HepG2 (cell line): ENCODE data around the gene PKLR. TPM values are rescaled to one million over a fixed set of nuclear protein-coding genes. Genes with fewer than 3 reads are reported as not detected.
A peak's percentile ranks its signal among the peaks of the same experiment; 100 is the strongest.

Source experiments
- ATRX ChIP-seq: sonication (generic); formaldehyde crosslinking; IDR thresholded peaks from 2 replicates; pipeline ENCODE4 v1.4.0; 2020; ENCODE audit warnings: missing genetic modification reagents, borderline replicate concordance
- EED ChIP-seq: sonication (generic); formaldehyde crosslinking; IDR thresholded peaks from 2 replicates; pipeline ENCODE4 v1.5.0; 2020; ENCODE audit warnings: mild to moderate bottlenecking, missing genetic modification reagents
- ELF4 ChIP-seq: sonication (generic); formaldehyde crosslinking; IDR thresholded peaks from 2 replicates; pipeline ENCODE4 v1.5.0; 2020; ENCODE audit warnings: missing genetic modification reagents, mild to moderate bottlenecking, moderate library complexity, borderline replicate concordance
- FIP1L1 ChIP-seq: fragments of 200-400 bp; formaldehyde crosslinking; IDR thresholded peaks from 2 replicates; pipeline ENCODE4 v1.6.1; 2018; ENCODE audit warnings: low read depth, mild to moderate bottlenecking, low read length, moderate library complexity, borderline replicate concordance; ENCODE audit not compliant: insufficient read depth
- GABPA ChIP-seq, 2 experiments: IDR thresholded peaks; 2 replicates each; pipeline ENCODE4 v1.6.1; 2011 to 2016; ENCODE audit warnings: low read depth in 2 of 2, low read length in 1 of 2, missing biosample characterization in 1 of 2, missing genetic modification characterization in 1 of 2
- HNF4A ChIP-seq: sonication (generic); formaldehyde crosslinking; IDR thresholded peaks from 2 replicates; pipeline ENCODE4 v1.4.0; 2020; ENCODE audit warnings: missing genetic modification reagents
- HNRNPLL ChIP-seq: fragments of 200-400 bp; formaldehyde crosslinking; IDR thresholded peaks from 2 replicates; pipeline ENCODE4 v1.6.1; 2017; ENCODE audit warnings: mild to moderate bottlenecking, low read depth, low read length; ENCODE audit not compliant: poor library complexity, severe bottlenecking
- ISX ChIP-seq: sonication (generic); formaldehyde crosslinking; conservative IDR thresholded peaks from 2 replicates; pipeline ENCODE4 v1.5.0; 2020; ENCODE audit warnings: missing genetic modification reagents
- MEIS2 ChIP-seq: sonication (generic); formaldehyde crosslinking; IDR thresholded peaks from 2 replicates; pipeline ENCODE4 v1.9.0; 2021; ENCODE audit warnings: mild to moderate bottlenecking, missing genetic modification reagents
- NR2C2 ChIP-seq: sonication (generic); formaldehyde crosslinking; IDR thresholded peaks from 2 replicates; pipeline ENCODE4 v1.4.0; 2020; ENCODE audit warnings: missing genetic modification reagents, mild to moderate bottlenecking, moderate library complexity, borderline replicate concordance
- SRSF9 ChIP-seq: fragments of 200-400 bp; formaldehyde crosslinking; IDR thresholded peaks from 2 replicates; pipeline ENCODE4 v1.6.1; 2018; ENCODE audit warnings: borderline replicate concordance, mild to moderate bottlenecking, low read depth, low read length; ENCODE audit not compliant: insufficient read depth, poor library complexity, severe bottlenecking
- TCF7L2 ChIP-seq: IDR thresholded peaks from 2 replicates; pipeline ENCODE4 v1.6.1; 2011; ENCODE audit warnings: mild to moderate bottlenecking, low read depth, low read length, moderate library complexity
- TOE1 ChIP-seq: sonication (generic); formaldehyde crosslinking; IDR thresholded peaks from 2 replicates; pipeline ENCODE4 v1.4.0; 2020; ENCODE audit warnings: mild to moderate bottlenecking, missing genetic modification reagents
- YY1 ChIP-seq: IDR thresholded peaks from 2 replicates; pipeline ENCODE4 v1.6.1; 2011; ENCODE audit warnings: low read length, low read depth, moderate library complexity, mild to moderate bottlenecking; ENCODE audit not compliant: insufficient read depth, insufficient replicate concordance
- ZBTB20 ChIP-seq: sonication (generic); formaldehyde crosslinking; IDR thresholded peaks from 2 replicates; pipeline ENCODE4 v1.8.1; 2023; ENCODE audit warnings: missing genetic modification reagents, low read depth, mild to moderate bottlenecking, borderline replicate concordance
- ZNF263 ChIP-seq: sonication (generic); formaldehyde crosslinking; IDR thresholded peaks from 2 replicates; pipeline ENCODE4 v1.4.0; 2020; ENCODE audit warnings: missing genetic modification reagents
- ZNF282 ChIP-seq: fragments of 450-650 bp; IDR thresholded peaks from 2 replicates; pipeline ENCODE4 v1.6.1; 2018; ENCODE audit not compliant: partially characterized antibody
- ZNF44 ChIP-seq: sonication (generic); formaldehyde crosslinking; IDR thresholded peaks from 2 replicates; pipeline ENCODE4 v1.5.1; 2020; ENCODE audit warnings: mild to moderate bottlenecking, missing genetic modification reagents
- ZNF773 ChIP-seq: sonication (generic); formaldehyde crosslinking; IDR thresholded peaks from 2 replicates; pipeline ENCODE4 v1.4.0; 2020; ENCODE audit warnings: missing genetic modification reagents, borderline replicate concordance
- ZNF777 ChIP-seq: sonication (generic); formaldehyde crosslinking; IDR thresholded peaks from 2 replicates; pipeline ENCODE4 v1.4.0; 2020; ENCODE audit warnings: missing genetic modification reagents
- ZSCAN21 ChIP-seq: sonication (generic); formaldehyde crosslinking; IDR thresholded peaks from 2 replicates; pipeline ENCODE4 v1.8.0; 2022; ENCODE audit warnings: mild to moderate bottlenecking, missing genetic modification reagents, moderate library complexity, borderline replicate concordance
- ZSCAN22 ChIP-seq: sonication (generic); formaldehyde crosslinking; IDR thresholded peaks from 2 replicates; pipeline ENCODE4 v1.4.0; 2020; ENCODE audit warnings: mild to moderate bottlenecking, missing genetic modification reagents
- polyA plus RNA-seq, 8 experiments: library from polyadenylated mRNA; depleted of rRNA in 3 of 8; stranded (reverse) in 7 of 8; unstranded in 1 of 8; fragments of >200 nt; fragmentation: Illumina TruSeq in 4 of 8; extraction: Trizol in 4 of 8; gene quantifications; 2 replicates each; pipeline versions ENCODE4 v1.2.1 to v1.2.3, GENCODE V29; 2011 to 2016; ENCODE audit warnings: low read depth in 4 of 8, missing spikeins in 1 of 8, mixed read lengths in 1 of 8; ENCODE audit not compliant: insufficient read depth in 1 of 8
- total RNA-seq, 5 experiments: library from RNA; depleted of rRNA; stranded (reverse); fragments of >200 nt; fragmentation: Illumina TruSeq; extraction: Trizol; gene quantifications; 2 replicates each; pipeline ENCODE4 v1.2.3, GENCODE V29; 2016; ENCODE audit warnings: low read depth in 1 of 5
- TF ChIP-seq, protein P1 (sequence below): sonication (generic); IDR thresholded peaks from 2 replicates; pipeline ENCODE4 v1.6.1; 2016; ENCODE audit warnings: low read depth, borderline replicate concordance
- TF ChIP-seq, protein P2 (sequence below): sonication (generic); formaldehyde crosslinking; IDR thresholded peaks from 2 replicates; pipeline ENCODE4 v1.8.1; 2023; ENCODE audit warnings: mild to moderate bottlenecking, moderate library complexity, missing genetic modification reagents
- TF ChIP-seq, protein P3 (sequence below): IDR thresholded peaks from 2 replicates; pipeline ENCODE4 v1.6.1; 2016; ENCODE audit warnings: mild to moderate bottlenecking, missing biosample characterization, missing genetic modification reagents
- TF ChIP-seq, protein P4 (sequence below): sonication (generic); formaldehyde crosslinking; IDR thresholded peaks from 2 replicates; pipeline ENCODE4 v1.4.0; 2020; ENCODE audit warnings: missing genetic modification reagents

PKLR gene
- total and polyA plus RNA-seq, 2 of the 13 experiments (the other 11 are each of a cell fraction or from before 2014, with no cell fraction given) = 10.3 to 29.3 TPM

DNA sequence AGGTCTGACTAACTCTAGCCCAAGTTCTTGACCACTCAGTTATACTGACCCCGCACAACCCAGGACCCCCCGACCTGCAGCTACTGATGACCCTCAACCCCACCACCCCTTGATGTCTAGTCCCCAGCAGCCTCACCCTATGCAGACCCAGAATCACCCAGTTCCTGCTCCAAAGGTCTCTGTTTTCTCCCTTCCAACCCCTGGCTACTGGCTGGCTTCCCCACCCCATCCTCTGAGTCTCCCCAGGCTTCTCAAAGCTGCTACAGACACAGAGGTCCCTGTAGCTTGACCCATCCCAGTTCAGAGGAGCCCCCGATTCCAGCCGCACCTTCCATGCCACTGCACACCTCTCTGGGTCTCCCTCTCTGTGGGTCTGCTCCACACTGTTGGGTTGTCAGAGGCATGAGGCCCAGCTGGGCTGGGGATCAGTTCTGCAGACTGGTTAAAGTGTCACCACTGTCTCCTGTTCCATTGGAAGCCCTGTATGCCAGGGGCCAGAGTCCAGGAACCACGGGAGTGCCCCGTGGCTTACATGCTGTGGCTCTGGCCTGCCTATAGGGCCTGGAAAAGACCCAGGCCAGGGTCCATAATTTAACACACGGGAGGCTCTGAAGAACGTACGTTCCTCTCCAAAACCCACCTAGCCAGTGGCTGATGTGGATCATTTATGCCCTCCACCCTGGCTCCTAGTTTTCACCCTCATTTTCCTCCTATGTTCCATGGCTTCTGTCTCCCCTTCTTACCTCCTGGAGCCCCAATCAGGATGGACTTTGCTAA, 497 bp downstream of the PKLR start (continued):
- TF ChIP-seq FIP1L1 = no peak
- TF ChIP-seq HNRNPLL = no peak
- no peak for TF ChIP-seq TCF7L2
- TF ChIP-seq ZNF44 (CRISPR knock-in tag) = peak; percentile 96; the same call in 1 of the 2 replicates
- TF ChIP-seq ZSCAN21 = peak; percentile 88; the same call in 1 of the 2 replicates
- no peak for TF ChIP-seq TOE1 (CRISPR knock-in tag)
- TF ChIP-seq ZBTB20 (CRISPR knock-in tag) = peak; percentile 83; the same call in 1 of the 2 replicates
- TF ChIP-seq ZNF777 = no peak
- TF ChIP-seq, protein P1, sequence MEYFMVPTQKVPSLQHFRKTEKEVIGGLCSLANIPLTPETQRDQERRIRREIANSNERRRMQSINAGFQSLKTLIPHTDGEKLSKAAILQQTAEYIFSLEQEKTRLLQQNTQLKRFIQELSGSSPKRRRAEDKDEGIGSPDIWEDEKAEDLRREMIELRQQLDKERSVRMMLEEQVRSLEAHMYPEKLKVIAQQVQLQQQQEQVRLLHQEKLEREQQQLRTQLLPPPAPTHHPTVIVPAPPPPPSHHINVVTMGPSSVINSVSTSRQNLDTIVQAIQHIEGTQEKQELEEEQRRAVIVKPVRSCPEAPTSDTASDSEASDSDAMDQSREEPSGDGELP = peak; percentile 96
- TF ChIP-seq ZNF263 (CRISPR knock-in tag) = peak; percentile 70
- TF ChIP-seq ATRX (CRISPR knock-in tag) = no peak
- TF ChIP-seq YY1 = peak; percentile 60
- TF ChIP-seq GABPA (IDR thresholded peaks at IDR 0.05; ENCODE audit: low read depth, low read length) = no peak
- peak; percentile 29; the same call in 1 of the 2 replicates for TF ChIP-seq GABPA (CRISPR knock-in tag; IDR thresholded peaks at IDR 0.05; ENCODE audit: low read depth)
- TF ChIP-seq MEIS2 = peak; percentile 91
- peak; percentile 98 for TF ChIP-seq HNF4A
- TF ChIP-seq, protein P2, sequence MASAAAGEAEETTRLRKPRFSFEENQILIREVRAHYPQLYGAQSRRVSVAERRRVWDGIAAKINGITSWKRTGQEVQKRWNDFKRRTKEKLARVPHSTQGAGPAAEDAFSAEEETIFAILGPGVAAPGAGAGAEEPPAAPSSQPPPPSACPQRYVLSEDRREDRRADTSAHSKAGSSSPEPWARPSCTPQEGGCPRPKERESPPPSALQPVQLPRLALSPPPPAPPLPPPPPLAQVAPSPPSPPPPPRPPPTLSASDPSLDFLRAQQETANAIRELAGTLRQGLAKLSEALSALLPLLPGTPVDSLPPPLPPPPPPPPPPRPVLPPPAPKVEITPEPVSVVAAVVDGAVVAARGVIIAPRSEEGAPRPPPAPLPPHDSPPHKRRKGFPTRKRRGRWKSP (CRISPR knock-in tag) = peak; percentile 64; the same call in 1 of the 2 replicates
- no peak for TF ChIP-seq ZNF282
- peak; percentile 51; the same call in 1 of the 2 replicates for TF ChIP-seq NR2C2 (CRISPR knock-in tag)
- 0 out of 2 replicates have a peak, but pooled peaks have one; percentile 27 for TF ChIP-seq ELF4 (CRISPR knock-in tag)
- TF ChIP-seq SRSF9 = no peak
- peak; percentile 53; the same call in 1 of the 2 replicates for TF ChIP-seq ZSCAN22 (CRISPR knock-in tag)
- TF ChIP-seq, protein P3, sequence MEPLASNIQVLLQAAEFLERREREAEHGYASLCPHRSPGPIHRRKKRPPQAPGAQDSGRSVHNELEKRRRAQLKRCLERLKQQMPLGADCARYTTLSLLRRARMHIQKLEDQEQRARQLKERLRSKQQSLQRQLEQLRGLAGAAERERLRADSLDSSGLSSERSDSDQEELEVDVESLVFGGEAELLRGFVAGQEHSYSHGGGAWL (CRISPR knock-in tag) = peak; percentile 80
- no peak for TF ChIP-seq ISX (CRISPR knock-in tag)
- TF ChIP-seq EED (CRISPR knock-in tag) = no peak
- TF ChIP-seq ZNF773 (CRISPR knock-in tag) = no peak
- TF ChIP-seq, protein P4, sequence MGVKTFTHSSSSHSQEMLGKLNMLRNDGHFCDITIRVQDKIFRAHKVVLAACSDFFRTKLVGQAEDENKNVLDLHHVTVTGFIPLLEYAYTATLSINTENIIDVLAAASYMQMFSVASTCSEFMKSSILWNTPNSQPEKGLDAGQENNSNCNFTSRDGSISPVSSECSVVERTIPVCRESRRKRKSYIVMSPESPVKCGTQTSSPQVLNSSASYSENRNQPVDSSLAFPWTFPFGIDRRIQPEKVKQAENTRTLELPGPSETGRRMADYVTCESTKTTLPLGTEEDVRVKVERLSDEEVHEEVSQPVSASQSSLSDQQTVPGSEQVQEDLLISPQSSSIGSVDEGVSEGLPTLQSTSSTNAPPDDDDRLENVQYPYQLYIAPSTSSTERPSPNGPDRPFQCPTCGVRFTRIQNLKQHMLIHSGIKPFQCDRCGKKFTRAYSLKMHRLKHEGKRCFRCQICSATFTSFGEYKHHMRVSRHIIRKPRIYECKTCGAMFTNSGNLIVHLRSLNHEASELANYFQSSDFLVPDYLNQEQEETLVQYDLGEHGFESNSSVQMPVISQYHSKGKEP (CRISPR knock-in tag) = no peak
